IMR-90 (cell line): Measurements from ENCODE around the gene SLC7A10. TPM values are rescaled to one million over a fixed set of nuclear protein-coding genes. Genes with fewer than 3 reads are reported as not detected.

ENCODE experiments used
- ATAC-seq: fragments of 200-7000 bp; cut with Tn5 transposase; 2 replicates; pipeline ENCODE4 v1.9.1; 2020; ENCODE audit warnings: low read depth, mild to moderate bottlenecking, moderate library complexity
- BruUV-seq: library from RNA; stranded (reverse); fragments of 400-500 nt; replicated peaks from 2 replicates; lab custom pipeline; 2021; lab: Mats Ljungman, UMichigan
- CTCF ChIA-PET: fragments of 300-600 bp; formaldehyde crosslinking; extraction: SDS; loops from one replicate; lab custom pipeline; 2021; ENCODE audit warnings: antibody characterized with exemption; lab: Yijun Ruan, JAX
- POLR2A ChIA-PET: fragments of 300-600 bp; sonication (Branson Sonifier 250); formaldehyde crosslinking; loops from one replicate; lab custom pipeline; 2022; ENCODE audit warnings: antibody characterized with exemption; ENCODE audit not compliant: unreplicated experiment; lab: Charles Lee
- DNase-seq: peaks from one replicate; pipeline ENCODE4 v3.0.0; 2013
- H2AFZ ChIP-seq: replicated peaks from 2 replicates; pipeline ENCODE3; 2013; ENCODE audit warnings: low read length, mild to moderate bottlenecking; ENCODE audit not compliant: poor library complexity
- H2AK5ac ChIP-seq: 2 replicates; pipeline ENCODE4 v1.6.1; 2013; ENCODE audit warnings: low read depth, low read length, inconsistent platforms
- H2AK9ac ChIP-seq: replicated peaks from 2 replicates; pipeline ENCODE3; 2013; ENCODE audit warnings: mild to moderate bottlenecking, low read depth, low read length, moderate library complexity; ENCODE audit not compliant: poor library complexity
- H2BK120ac ChIP-seq: 2 replicates; pipeline ENCODE4 v1.6.1; 2013; ENCODE audit warnings: low read depth, low read length, inconsistent platforms
- H2BK15ac ChIP-seq: 3 replicates; pipeline ENCODE4 v1.6.1; 2013; ENCODE audit warnings: low read depth, low read length, inconsistent platforms
- H2BK20ac ChIP-seq: 2 replicates; pipeline ENCODE4 v1.6.1; 2013; ENCODE audit warnings: low read depth, mild to moderate bottlenecking, inconsistent platforms, low read length, moderate library complexity
- H2BK5ac ChIP-seq: 2 replicates; pipeline ENCODE4 v1.6.1; 2013; ENCODE audit warnings: mild to moderate bottlenecking, low read depth, low read length, inconsistent platforms; ENCODE audit not compliant: poor library complexity, severe bottlenecking
- H3K14ac ChIP-seq: replicated peaks from 2 replicates; pipeline ENCODE4 v1.6.1; 2013; ENCODE audit warnings: low read depth, low read length, inconsistent platforms
- H3K18ac ChIP-seq: 2 replicates; pipeline ENCODE4 v1.6.1; 2013; ENCODE audit warnings: low read depth, low read length, control low read depth
- H3K23ac ChIP-seq: 2 replicates; pipeline ENCODE4 v1.6.1; 2013; ENCODE audit warnings: low read depth, low read length, inconsistent platforms
- H3K27ac ChIP-seq: 2 replicates; pipeline ENCODE4 v1.5.1; 2013; ENCODE audit warnings: mild to moderate bottlenecking, control low read depth, low read length; ENCODE audit not compliant: insufficient read depth
- H3K27me3 ChIP-seq: 2 replicates; pipeline ENCODE4 v1.6.1; 2013; ENCODE audit warnings: low read length; ENCODE audit not compliant: control insufficient read depth, insufficient read depth
- H3K36me3 ChIP-seq: 2 replicates; pipeline ENCODE4 v1.6.1; 2013; ENCODE audit warnings: low read length, mixed read lengths; ENCODE audit not compliant: control insufficient read depth, insufficient read depth
- H3K4ac ChIP-seq: 2 replicates; pipeline ENCODE4 v1.6.1; 2013; ENCODE audit warnings: low read depth, low read length, inconsistent platforms
- H3K4me1 ChIP-seq: 2 replicates; pipeline ENCODE4 v1.6.1; 2013; ENCODE audit warnings: low read length, mixed read lengths; ENCODE audit not compliant: control insufficient read depth, insufficient read depth
- H3K4me2 ChIP-seq: 2 replicates; pipeline ENCODE4 v1.6.1; 2013; ENCODE audit warnings: low read depth, mild to moderate bottlenecking, control low read depth, low read length, moderate library complexity
- H3K4me3 ChIP-seq: 2 replicates; pipeline ENCODE4 v1.5.1; 2013; ENCODE audit warnings: low read depth, mild to moderate bottlenecking, control low read depth, low read length, moderate library complexity; ENCODE audit not compliant: insufficient read depth
- H3K56ac ChIP-seq: 2 replicates; pipeline ENCODE4 v1.6.1; 2013; ENCODE audit warnings: low read length, inconsistent platforms; ENCODE audit not compliant: insufficient read depth; ENCODE audit errors: extremely low read depth
- H3K79me1 ChIP-seq, 2 experiments: 2 replicates each; pipeline ENCODE4 v1.6.1; 2013; ENCODE audit warnings: low read length in 2 of 2, inconsistent platforms in 1 of 2, low read depth in 1 of 2
- H3K9ac ChIP-seq: 2 replicates; pipeline ENCODE4 v1.6.1; 2013; ENCODE audit warnings: low read depth, low read length, control low read depth
- H3K9me1 ChIP-seq: 2 replicates; pipeline ENCODE4 v1.6.1; 2013; ENCODE audit warnings: low read length, inconsistent platforms; ENCODE audit not compliant: insufficient read depth
- H3K9me3 ChIP-seq: 2 replicates; pipeline ENCODE4 v1.6.1; 2013; ENCODE audit warnings: low read length; ENCODE audit not compliant: control insufficient read depth, insufficient read depth
- H4K20me1 ChIP-seq: 2 replicates; pipeline ENCODE4 v1.6.1; 2013; ENCODE audit warnings: low read length, inconsistent platforms; ENCODE audit not compliant: insufficient read depth
- H4K5ac ChIP-seq: 2 replicates; pipeline ENCODE4 v1.6.1; 2013; ENCODE audit warnings: mild to moderate bottlenecking, low read depth, low read length, control low read depth
- H4K8ac ChIP-seq, 2 experiments: 2 replicates each; pipeline ENCODE4 v1.6.1; 2013; ENCODE audit warnings: low read depth in 2 of 2, low read length in 2 of 2, control low read depth in 1 of 2, inconsistent platforms in 1 of 2
- H4K91ac ChIP-seq: 2 replicates; pipeline ENCODE4 v1.6.1; 2013; ENCODE audit warnings: low read depth, low read length, inconsistent platforms; ENCODE audit not compliant: insufficient read depth
- BHLHE40 ChIP-seq: fragments of 150-350 bp; IDR thresholded peaks from 2 replicates; pipeline ENCODE4 v1.6.1; 2016; ENCODE audit warnings: mild to moderate bottlenecking, low read depth, low read length
- CHD1 ChIP-seq: IDR thresholded peaks from 2 replicates; pipeline ENCODE4 v1.6.1; 2012; ENCODE audit warnings: low read depth, low read length, improper control_type of control experiment
- CTCF ChIP-seq: conservative IDR thresholded peaks from 2 replicates; pipeline ENCODE4 v1.5.1; 2012; ENCODE audit warnings: mild to moderate bottlenecking, low read depth, low read length, improper control_type of control experiment
- FOS ChIP-seq: fragments of 150-350 bp; IDR thresholded peaks from 2 replicates; pipeline ENCODE4 v1.6.1; 2016; ENCODE audit warnings: low read depth, low read length
- MAZ ChIP-seq: IDR thresholded peaks from 2 replicates; pipeline ENCODE4 v1.6.1; 2012; ENCODE audit warnings: low read depth, mild to moderate bottlenecking, low read length, improper control_type of control experiment, moderate library complexity, borderline replicate concordance
- NFE2L2 ChIP-seq: fragments of 150-350 bp; IDR thresholded peaks from 2 replicates; pipeline ENCODE4 v1.6.1; 2016; ENCODE audit warnings: low read depth, mild to moderate bottlenecking, low read length
- RFX5 ChIP-seq: IDR thresholded peaks from 2 replicates; pipeline ENCODE4 v1.8.0; 2012; ENCODE audit warnings: low read depth, mild to moderate bottlenecking, low read length, moderate library complexity
- SMC3 ChIP-seq: fragments of 150-350 bp; IDR thresholded peaks from 2 replicates; pipeline ENCODE4 v1.6.1; 2016; ENCODE audit warnings: low read depth, mild to moderate bottlenecking, antibody characterized with exemption, low read length, moderate library complexity
- USF2 ChIP-seq: fragments of 150-350 bp; IDR thresholded peaks from 2 replicates; pipeline ENCODE4 v1.6.1; 2017; ENCODE audit warnings: mild to moderate bottlenecking, antibody characterized with exemption, low read length, low read depth
- WGBS, 2 experiments: methylation state at CpG; one replicate each; pipeline versions ENCODE4 v1.1.5 to v1.1.7; 2013; ENCODE audit warnings: missing lambda C conversion rate in 2 of 2; ENCODE audit not compliant: insufficient read length in 1 of 2; ENCODE audit errors: extremely low coverage in 2 of 2; 5-methylcytosine and 5-hydroxymethylcytosine counted together
- dilution Hi-C: fragments of 300-500 bp; cut with HindIII; formaldehyde crosslinking; loops from one replicate; pipeline ENCODE4 v1.14.3; 2018; ENCODE audit warnings: low sequenced_read_pairs; ENCODE audit not compliant: unreplicated experiment
- in situ Hi-C: fragments of 300-500 bp; cut with MboI; formaldehyde crosslinking; loops from 3 replicates; pipeline ENCODE4 v1.14.3; 2019; ENCODE audit warnings: low sequenced_read_pairs, inconsistent platforms, mixed read lengths
- intact Hi-C: fragments of 100-400 bp; cut with micrococcal nuclease; formaldehyde crosslinking; loops from 2 replicates; pipeline ENCODE4 v1.10.0; 2022
- polyA plus RNA-seq, 3 experiments: library from polyadenylated mRNA; depleted of rRNA; stranded (reverse); fragments of >200 nt; gene quantifications; 2 replicates each; pipeline ENCODE4 v1.2.3, GENCODE V29; 2012; ENCODE audit warnings: low replicate concordance in 1 of 3
- total RNA-seq: library from RNA; depleted of rRNA; stranded (reverse); fragments of >200 nt; gene quantifications from 2 replicates; pipeline ENCODE4 v1.2.3, GENCODE V29; 2012

Gene SLC7A10
- total and polyA plus RNA-seq, 2 of the 4 experiments (the other 2 are of a cell fraction) = not detected

- Histone ChIP-seq H3K4ac (no peak overlapping the region), H3K18ac (no peak overlapping the region), H3K4me3 (no peak overlapping the region), H4K8ac (no peak overlapping the region), H3K4me1 (no peaks in the 10 kb centered on the region), H3K9ac (no peak overlapping the region), H2AK5ac (no peak overlapping the region), H3K27ac (no peak overlapping the region), H3K36me3 (no peaks in the 10 kb centered on the region), H3K56ac (no peak overlapping the region), H3K79me1 (no peaks in the 10 kb centered on the region), H4K91ac (no peak overlapping the region), H4K20me1 (no peaks in the 10 kb centered on the region; the same call in 1 of the 2 replicates), H2BK5ac (no peak overlapping the region), H2BK120ac (no peak overlapping the region), H2AFZ (no peak overlapping the region), H3K9me1 (no peaks in the 10 kb centered on the region), H3K27me3 (peaks cover 28% of the 10 kb centered on the region), H2AK9ac (no peak overlapping the region), H4K5ac (no peak overlapping the region), H2BK15ac (no peak overlapping the region), H2BK20ac (no peak overlapping the region), H3K23ac (no peak overlapping the region), H3K4me2 (no peak overlapping the region), H3K9me3 (no peaks in the 10 kb centered on the region), H3K14ac (no peak overlapping the region)
- dilution Hi-C loops = no loop called here
- POLR2A ChIA-PET = no interaction called here
- CTCF ChIA-PET = no interaction called here
- DNase-seq (no peak), ATAC-seq (no peak)
- WGBS, 2 experiments = no CpG with 5 or more reads among the region's 8 CpGs
- intact Hi-C loops = no loop called here
- in situ Hi-C loops = no loop called here
- no TSS peak for BruUV-seq
- TF ChIP-seq USF2 (no peak), NFE2L2 (no peak), CTCF (no peak), RFX5 (no peak), FOS (no peak), SMC3 (no peak), MAZ (no peak), BHLHE40 (no peak), CHD1 (no peak)
These were observed 7.8 kb downstream of the SLC7A10 start for GRCh38 chr19:33217881-33218280.
